ENCODE data around the gene MYADM.

MYADM gene

DNA sequence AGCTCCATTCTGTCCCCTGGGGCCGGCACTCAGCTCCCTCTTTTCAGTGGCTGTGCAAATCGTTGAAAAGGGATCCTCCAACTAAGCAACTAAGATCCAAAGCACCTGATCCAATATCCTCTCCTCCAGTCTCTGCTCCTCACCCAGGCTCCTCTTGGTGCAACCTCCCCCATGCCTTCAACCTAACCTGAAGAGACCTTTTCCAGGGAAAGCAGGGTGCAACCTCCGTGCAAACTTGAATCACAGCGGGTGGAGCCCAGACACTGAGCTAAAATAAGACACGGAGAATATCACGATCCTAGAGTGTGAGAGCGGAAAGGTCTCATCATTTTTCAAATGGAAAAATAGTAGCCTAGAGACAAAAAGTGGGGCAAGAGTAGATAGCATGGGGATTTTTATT, 49.7 kb downstream of the MYADM start:
- no peak for DNase-seq
